ENCODE measurements around the gene KERA.

KERA gene

GRCh38 chr12:91072931-91073330 is 15.1 kb upstream of the KERA start:
- no peak for DNase-seq

- no peak for DNase-seq
Measured at GRCh38 chr12:91070936-91071335, 13.1 kb upstream of the KERA start.

GRCh38 chr12:91065396-91065795 is 7.6 kb upstream of the KERA start:
- DNase-seq = no peak

DNA sequence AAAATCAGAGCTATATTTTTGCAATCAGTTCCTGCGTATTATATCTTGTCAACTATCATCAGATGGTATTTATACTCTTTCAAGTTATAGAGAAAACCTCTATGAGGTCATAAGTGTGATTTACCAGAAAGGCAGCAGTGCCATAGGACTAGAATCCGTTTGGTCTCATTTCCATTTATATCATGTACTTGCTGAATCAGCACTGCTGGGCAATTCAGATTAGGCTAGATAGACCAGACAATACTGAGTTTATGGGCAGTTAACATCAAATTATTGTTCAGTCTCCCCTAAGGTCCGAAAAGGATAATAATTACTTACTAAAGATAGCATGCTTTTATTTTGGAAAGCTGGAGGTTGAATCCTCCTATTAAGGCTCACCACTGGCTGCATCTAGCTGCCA is 6.8 kb upstream of the KERA start:
- DNase-seq = no peak

GRCh38 chr12:91061091-91061490 is 3.3 kb upstream of the KERA start:
- no peak for DNase-seq

- DNase-seq = no peak
Measured at GRCh38 chr12:91059211-91059610, 1.4 kb upstream of the KERA start.

GRCh38 chr12:91058786-91059185 is 962 bp upstream of the KERA start:
- DNase-seq = no peak

DNA sequence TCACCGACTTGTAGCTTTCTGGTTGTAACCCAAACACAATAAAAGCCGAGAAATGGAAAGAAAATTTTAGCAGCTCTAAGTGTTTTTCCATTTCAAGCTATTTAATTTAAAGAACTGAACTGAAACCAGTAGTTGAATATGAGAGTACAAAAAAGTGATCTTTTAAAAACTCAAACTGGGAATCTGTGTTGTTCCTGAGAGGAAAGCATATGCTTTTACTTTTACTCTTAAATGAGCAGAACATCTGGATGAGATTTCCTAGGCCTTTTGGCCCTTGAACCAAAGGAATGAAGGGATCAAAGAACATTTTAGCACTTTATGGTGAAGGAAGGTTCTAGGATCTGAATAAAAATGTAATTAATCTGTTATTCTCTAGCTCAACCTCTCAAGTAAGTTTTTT is 1.3 kb downstream of the KERA start:
- no peak for DNase-seq

DNA sequence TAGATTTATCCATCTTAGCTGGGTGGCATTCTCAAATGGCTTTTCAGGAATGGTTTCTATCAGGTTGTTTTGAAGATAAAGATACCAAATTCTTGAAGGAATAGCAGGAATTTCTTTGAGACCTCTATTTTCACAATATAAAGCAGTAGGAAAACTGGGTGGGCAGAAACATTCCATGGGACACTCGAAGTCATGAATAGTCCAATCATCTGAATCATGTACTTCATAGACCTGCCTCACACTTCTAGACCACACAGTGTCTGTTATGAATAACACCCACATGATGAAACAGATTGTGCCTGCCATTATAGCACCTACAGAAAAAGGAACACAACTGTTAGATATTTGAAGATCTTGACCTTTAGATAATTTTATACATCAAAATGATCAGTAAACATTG is 1.8 kb downstream of the KERA start:
- no peak for DNase-seq

DNA sequence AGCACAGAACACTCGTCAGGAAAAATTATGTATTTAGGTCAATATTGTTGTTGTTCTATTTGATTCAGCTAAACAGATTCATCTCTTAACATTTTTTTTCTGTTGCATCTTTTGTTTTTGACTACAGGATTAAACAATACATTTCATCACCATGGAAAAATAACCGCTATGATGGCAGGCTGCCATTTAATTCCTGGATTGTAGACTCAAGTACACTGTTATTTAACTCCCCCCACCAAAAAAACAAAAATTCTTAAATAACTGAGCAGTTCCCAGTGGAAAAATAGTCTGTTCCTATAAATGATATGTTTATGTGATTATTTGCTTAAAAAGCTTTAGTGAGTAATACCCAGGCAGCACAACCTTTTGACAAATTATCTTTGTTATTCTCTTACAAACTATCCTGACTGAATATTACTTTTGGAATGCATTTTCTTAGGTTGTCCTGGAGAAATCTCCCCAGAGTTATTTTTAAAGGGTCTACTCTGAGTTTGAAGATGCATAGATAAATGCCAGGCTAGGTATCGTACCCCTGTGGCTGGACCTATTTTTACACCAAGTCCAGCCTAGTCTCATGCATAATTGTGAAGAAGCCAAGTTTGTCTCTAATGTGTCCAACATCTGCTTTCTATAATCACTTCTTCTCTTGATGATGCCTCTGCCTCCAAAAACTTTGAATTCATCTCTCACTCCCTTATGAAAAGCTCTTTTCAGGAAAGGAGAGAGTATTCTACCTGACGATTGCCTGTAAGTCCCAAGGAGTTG is 3.7 kb downstream of the KERA start:
- no peak for DNase-seq

DNA sequence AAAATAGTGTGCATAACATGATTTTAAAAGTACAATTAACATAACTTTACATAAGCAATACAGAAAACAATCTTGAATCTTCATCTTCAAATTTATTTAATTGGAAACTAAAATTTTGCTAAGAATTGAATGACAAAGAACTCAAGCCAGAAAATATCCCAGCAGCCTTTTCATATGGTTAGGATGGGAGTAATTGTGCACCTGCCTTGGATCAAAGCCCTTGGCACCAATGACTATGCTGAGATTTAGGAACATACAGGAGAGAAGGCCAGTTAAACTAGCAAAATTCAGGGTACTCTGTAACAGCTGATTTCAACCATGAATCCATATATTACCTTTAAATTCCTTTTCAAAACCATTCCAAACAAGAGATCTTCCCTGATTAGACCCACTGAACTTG is 5.8 kb downstream of the KERA start:
- no peak for DNase-seq

DNA sequence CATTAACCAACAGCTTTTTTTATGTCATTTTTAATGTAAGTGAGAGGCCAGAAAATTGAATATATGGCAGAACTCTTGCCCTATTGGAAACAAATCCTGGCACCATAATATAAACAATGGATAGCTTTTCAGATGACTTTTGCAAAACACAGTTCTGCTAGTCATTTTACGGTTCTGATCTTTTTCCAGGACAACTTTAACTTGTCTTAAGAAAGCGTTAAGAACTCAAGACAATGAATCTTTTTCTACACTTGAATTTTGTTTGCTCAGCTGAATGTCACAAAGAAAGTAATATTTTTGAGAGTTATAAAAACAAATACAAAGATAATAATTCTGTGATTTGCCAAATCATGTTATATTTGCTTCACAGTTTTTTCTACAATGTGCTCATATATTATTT is 13.2 kb downstream of the KERA start:
- no peak for DNase-seq

DNA sequence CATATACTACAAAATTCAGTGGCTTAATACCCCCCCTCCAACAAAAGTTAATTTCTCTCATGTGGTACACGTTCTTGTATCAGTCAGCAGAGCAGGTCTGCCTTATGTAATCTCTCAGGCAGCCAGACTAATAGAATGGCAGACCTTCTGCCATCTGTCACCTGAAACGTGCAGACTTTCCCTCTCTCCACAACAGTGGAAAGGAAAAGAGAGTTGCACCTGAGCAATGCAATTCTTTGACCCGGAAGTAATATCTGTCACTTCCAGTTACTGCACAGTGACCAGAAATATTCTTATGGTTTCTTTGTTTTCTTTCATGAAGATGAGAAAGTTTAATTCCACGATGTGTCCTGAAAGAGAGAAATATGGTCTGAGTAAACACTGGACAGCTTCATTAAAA is 14.4 kb downstream of the KERA start:
- DNase-seq = peak; percentile 84

DNA sequence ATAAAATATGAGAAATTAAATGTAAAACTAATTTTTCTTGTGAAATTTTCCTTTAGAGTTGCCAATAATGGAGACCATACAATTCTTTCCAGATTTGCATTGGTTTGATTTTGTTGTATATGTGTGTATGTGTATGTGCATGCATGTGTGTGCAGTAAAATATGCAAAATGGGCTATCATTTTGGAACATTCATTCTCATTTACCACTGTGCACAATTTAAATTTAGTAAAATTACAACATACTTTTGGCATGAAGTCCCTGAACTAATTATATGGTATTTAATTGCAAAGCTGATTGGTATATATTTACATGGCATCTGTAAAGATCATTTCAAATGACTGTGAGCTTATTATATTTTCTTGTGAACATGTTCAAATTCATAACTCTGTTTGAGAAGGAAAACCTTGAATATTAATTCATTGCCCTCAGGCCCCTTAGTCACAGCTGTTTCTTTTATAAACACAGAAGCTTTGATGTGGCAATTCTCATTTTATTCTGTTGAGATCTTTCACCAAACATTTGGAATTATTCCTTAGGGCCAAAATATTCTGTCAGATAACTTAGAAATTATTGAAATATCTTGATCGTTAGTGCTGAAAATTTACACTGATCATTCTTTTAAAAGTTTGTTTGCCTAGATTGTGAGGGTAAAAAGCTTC is 17.6 kb downstream of the KERA start:
- no peak for DNase-seq

DNA sequence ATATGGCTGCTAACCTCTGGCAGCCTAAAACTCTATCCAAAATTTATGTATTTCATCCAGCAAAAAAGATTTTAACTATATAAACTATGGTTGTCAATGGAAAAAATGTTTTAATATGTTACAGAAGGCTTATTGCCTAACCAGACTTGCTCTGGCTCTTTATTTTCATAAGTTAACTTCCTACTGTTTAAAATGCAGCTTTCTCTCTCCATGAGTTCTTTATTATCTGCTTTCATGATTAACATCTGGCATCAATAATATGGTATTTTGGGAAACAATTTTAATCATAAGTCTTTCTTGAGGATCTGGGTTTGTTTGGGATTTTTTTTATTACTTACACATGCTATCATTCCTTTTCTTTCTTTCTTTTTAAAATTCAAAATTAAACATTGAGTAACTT is 20.5 kb downstream of the KERA start:
- DNase-seq = no peak

- no peak for DNase-seq
Measured at GRCh38 chr12:91033251-91033650, 24.6 kb downstream of the KERA start.

DNA sequence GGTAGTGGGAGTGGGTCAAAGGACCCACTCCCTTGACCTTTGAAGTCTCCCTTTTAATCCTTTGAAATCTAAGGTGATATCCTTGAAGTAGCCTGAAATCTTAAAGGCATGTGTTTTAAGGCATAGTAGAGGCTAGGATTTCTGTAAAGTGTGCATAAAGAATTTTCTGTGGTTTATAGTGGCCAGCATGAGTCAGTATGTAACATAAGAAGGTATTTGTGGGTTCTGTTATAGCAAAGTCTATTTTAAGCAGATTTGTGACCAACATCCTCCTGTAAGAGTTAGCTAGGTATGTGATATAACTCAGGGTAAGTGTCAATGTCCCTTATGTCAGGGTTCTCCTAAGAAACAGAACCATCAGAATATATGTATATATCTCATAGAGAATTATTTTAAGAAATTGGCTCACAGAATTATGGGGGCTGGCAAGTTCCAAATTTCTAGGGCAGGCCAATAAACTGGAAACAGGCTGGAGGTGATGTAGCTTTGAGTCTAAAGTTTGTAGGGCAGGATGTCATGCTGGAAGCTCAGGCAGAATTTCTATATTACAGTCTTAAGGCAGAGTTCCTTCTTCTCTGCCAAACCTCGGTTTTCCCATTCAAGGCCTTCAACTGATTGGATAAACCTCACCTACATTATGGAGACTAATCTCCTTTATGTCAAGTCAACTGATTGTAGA is 34.4 kb downstream of the KERA start:
- DNase-seq = no peak

DNA sequence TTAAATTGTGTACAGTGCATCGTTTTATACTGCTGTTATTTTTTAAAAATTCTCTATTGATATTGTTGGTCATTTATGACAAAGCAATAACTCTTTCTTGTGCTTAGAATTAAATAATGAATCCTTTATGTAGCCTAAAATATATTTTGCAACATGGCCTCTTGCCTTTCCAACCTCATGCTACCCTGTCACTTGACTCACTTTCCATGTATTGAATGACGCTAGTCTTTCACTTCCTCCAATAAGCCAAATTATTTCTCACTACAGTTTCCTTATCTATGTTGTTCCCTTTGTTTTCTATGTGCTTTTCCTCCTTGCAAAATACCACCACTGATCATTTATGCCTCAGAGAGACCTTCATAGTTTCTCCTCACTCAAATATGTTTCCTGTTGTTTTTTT is 36.7 kb downstream of the KERA start:
- DNase-seq = no peak

- no peak for DNase-seq
Measured at GRCh38 chr12:91019455-91019854, 38.4 kb downstream of the KERA start.

- no peak for DNase-seq
Measured at GRCh38 chr12:91017511-91018263, 40.1 kb downstream of the KERA start.

- no peak for DNase-seq
Measured at GRCh38 chr12:91017043-91017442, 40.8 kb downstream of the KERA start.

GRCh38 chr12:91009319-91009950 is 48.4 kb downstream of the KERA start:
- no peak for DNase-seq

Measured in NCI-H82 (cell line).